ENCODE measurements around the gene SLCO1B1. TPM values are rescaled to one million over a fixed set of nuclear protein-coding genes. Genes with fewer than 3 reads are reported as not detected.

The SLCO1B1 gene
- total and polyA plus RNA-seq, 10 of the 15 experiments (the other 5 are each of a cell fraction or from before 2014, with no cell fraction given): 0.15 TPM; not detected in 9

- Histone ChIP-seq H3K36me3 (ENCODE audit: control insufficient read depth in 2 of 2, insufficient read depth in 2 of 2, low read length in 1 of 2) (no peaks in the 10 kb centered on the region), H3K27ac (ENCODE audit: control insufficient read depth, insufficient read depth) (no peak overlapping the region), H3K9ac (ENCODE audit: control insufficient read depth, insufficient read depth, low read length) (no peak overlapping the region), H3K27me3 (replicated peaks in 1 of 2; ENCODE audit: control insufficient read depth in 2 of 2, insufficient read depth in 2 of 2, low read length in 1 of 2) (no peaks in the 10 kb centered on the region), H2AFZ (ENCODE audit: control insufficient read depth, low read depth, low read length) (no peak overlapping the region), H3K79me2 (ENCODE audit: control insufficient read depth, insufficient read depth, low read length) (no peaks in the 10 kb centered on the region), H3K4me2 (ENCODE audit: control insufficient read depth, insufficient read depth) (no peak overlapping the region), H3K9me3 (replicated peaks; ENCODE audit: control insufficient read depth, insufficient read depth, low read length) (no peaks in the 10 kb centered on the region), H4K20me1 (ENCODE audit: control insufficient read depth, insufficient read depth) (no peaks in the 10 kb centered on the region), H3K4me1 (ENCODE audit: control insufficient read depth, insufficient read depth, low read length) (no peaks in the 10 kb centered on the region), H3K4me3 (no peak overlapping the region)
- POLR2A ChIA-PET: no interaction called here
- RAD21 ChIA-PET (ENCODE audit: unreplicated experiment): no interaction called here
- in situ Hi-C loops (cut with MboI): no loop called here
- BruUV-seq (replicated peaks): no TSS peak
- FAIRE-seq (no peak), DNase-seq (ENCODE audit: low read depth, low spot score) (no peak), ATAC-seq (no peak)
- CTCF ChIA-PET: no interaction called here
- intact Hi-C loops (cut with micrococcal nuclease; ENCODE audit: unreplicated experiment): no loop called here
- SMC1A ChIA-PET (ENCODE audit: uncharacterized antibody, unreplicated experiment): interaction anchor here (0.9 kb wide), 1 partner anchor 193 kb away, joined by 3 read pairs; no protein-coding TSS in a partner anchor
- no peak for TF ChIP-seq BMI1 (IDR thresholded peaks at IDR 0.05; ENCODE audit: borderline replicate concordance)
- no peak for TF ChIP-seq NR2C2 (IDR thresholded peaks at IDR 0.05; ENCODE audit: borderline replicate concordance, control insufficient read depth, insufficient read length, low read depth)
- no peak for TF ChIP-seq JUND (IDR thresholded peaks at IDR 0.05; ENCODE audit: low read depth, low read length)
- no peak for TF ChIP-seq YBX1 (IDR thresholded peaks at IDR 0.05)
- no peak for TF ChIP-seq ZNF687 (IDR thresholded peaks at IDR 0.05)
- TF ChIP-seq SMAD1 (IDR thresholded peaks at IDR 0.05; ENCODE audit: low read depth, partially characterized antibody): no peak
- TF ChIP-seq SMC3 (IDR thresholded peaks at IDR 0.05; ENCODE audit: borderline replicate concordance, low read length): no peak
- no peak for TF ChIP-seq ELK1 (IDR thresholded peaks at IDR 0.05; ENCODE audit: low read depth, low read length)
- no peak for TF ChIP-seq E2F4 (IDR thresholded peaks at IDR 0.05; ENCODE audit: low read depth, low read length)
- no peak for TF ChIP-seq MYB (IDR thresholded peaks at IDR 0.05; ENCODE audit: borderline replicate concordance, low read depth, low read length)
- no peak for TF ChIP-seq TCF7 (IDR thresholded peaks at IDR 0.05; ENCODE audit: borderline replicate concordance)
- TF ChIP-seq SIX5 (IDR thresholded peaks at IDR 0.05; ENCODE audit: low read depth, low read length, severe bottlenecking): no peak
- TF ChIP-seq CBFB (IDR thresholded peaks at IDR 0.05; ENCODE audit: low read depth): no peak
- no peak for TF ChIP-seq NRF1 (conservative IDR thresholded peaks at IDR 0.05; ENCODE audit: low read depth, low read length)
- TF ChIP-seq MLLT1 (IDR thresholded peaks at IDR 0.05): no peak
Observed at GRCh38 chr12:21144309-21144708, 13.3 kb downstream of the SLCO1B1 start.

All from GM12878 (cell line).